Embryonic facial prominence (tissue), 1 donor: ENCODE data around the gene IRF2.

Experiments
- DNase-seq: peaks from one replicate; pipeline ENCODE4 v3.0.0-alpha.2; 2016; ENCODE audit errors: extremely low spot score

The IRF2 gene

GRCh38 chr4:184473499-184474262 is 669 bp downstream of the IRF2 start:
- no peak for DNase-seq

- no peak for DNase-seq
Measured at GRCh38 chr4:184472614-184473498, 1.5 kb downstream of the IRF2 start.

GRCh38 chr4:184471881-184472613 is 2.3 kb downstream of the IRF2 start:
- no peak for DNase-seq

- no peak for DNase-seq
Measured at GRCh38 chr4:184470785-184471110, 3.6 kb downstream of the IRF2 start.

- DNase-seq: no peak
Measured at GRCh38 chr4:184466634-184467033, 7.7 kb downstream of the IRF2 start.

GRCh38 chr4:184464759-184465454 is 9.4 kb downstream of the IRF2 start:
- DNase-seq: no peak

GRCh38 chr4:184463856-184464255 is 10.5 kb downstream of the IRF2 start:
- DNase-seq: no peak

- no peak for DNase-seq
Measured at GRCh38 chr4:184463158-184463557, 11.2 kb downstream of the IRF2 start.

- DNase-seq: no peak
Measured at GRCh38 chr4:184462724-184463123, 11.6 kb downstream of the IRF2 start.

GRCh38 chr4:184461711-184462441 is 12.5 kb downstream of the IRF2 start:
- DNase-seq: no peak

- DNase-seq: no peak
Measured at GRCh38 chr4:184460499-184461285, 13.7 kb downstream of the IRF2 start.

- DNase-seq: no peak
Measured at GRCh38 chr4:184459413-184459812, 14.9 kb downstream of the IRF2 start.

GRCh38 chr4:184457535-184458249 is 16.7 kb downstream of the IRF2 start:
- no peak for DNase-seq

GRCh38 chr4:184456337-184456736 is 18.0 kb downstream of the IRF2 start:
- DNase-seq: no peak

- DNase-seq: no peak
Measured at GRCh38 chr4:184455299-184455698, 19.1 kb downstream of the IRF2 start.

- DNase-seq: no peak
Measured at GRCh38 chr4:184453365-184454160, 20.8 kb downstream of the IRF2 start.

GRCh38 chr4:184452740-184453139 is 21.6 kb downstream of the IRF2 start:
- no peak for DNase-seq

- DNase-seq: no peak
Measured at GRCh38 chr4:184451726-184452125, 22.6 kb downstream of the IRF2 start.
